Activated naive CD4-positive, alpha-beta T cell treated with anti-CD3 and anti-CD28 coated beads, Interleukin-2, amount 10 ng/mL, durations not matched to agents 5 hours and 36 hours (primary cell): ENCODE data around the gene DAGLB. TPM values are rescaled to one million over a fixed set of nuclear protein-coding genes. Genes with fewer than 3 reads are reported as not detected.

ENCODE experiments used
- total RNA-seq, 2 experiments: library from RNA; stranded (reverse); gene quantifications; one replicate each; pipeline ENCODE4 v1.2.3, GENCODE V29; 2021

DAGLB gene, protein sequence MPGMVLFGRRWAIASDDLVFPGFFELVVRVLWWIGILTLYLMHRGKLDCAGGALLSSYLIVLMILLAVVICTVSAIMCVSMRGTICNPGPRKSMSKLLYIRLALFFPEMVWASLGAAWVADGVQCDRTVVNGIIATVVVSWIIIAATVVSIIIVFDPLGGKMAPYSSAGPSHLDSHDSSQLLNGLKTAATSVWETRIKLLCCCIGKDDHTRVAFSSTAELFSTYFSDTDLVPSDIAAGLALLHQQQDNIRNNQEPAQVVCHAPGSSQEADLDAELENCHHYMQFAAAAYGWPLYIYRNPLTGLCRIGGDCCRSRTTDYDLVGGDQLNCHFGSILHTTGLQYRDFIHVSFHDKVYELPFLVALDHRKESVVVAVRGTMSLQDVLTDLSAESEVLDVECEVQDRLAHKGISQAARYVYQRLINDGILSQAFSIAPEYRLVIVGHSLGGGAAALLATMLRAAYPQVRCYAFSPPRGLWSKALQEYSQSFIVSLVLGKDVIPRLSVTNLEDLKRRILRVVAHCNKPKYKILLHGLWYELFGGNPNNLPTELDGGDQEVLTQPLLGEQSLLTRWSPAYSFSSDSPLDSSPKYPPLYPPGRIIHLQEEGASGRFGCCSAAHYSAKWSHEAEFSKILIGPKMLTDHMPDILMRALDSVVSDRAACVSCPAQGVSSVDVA
- total RNA-seq, result 10 to 100 TPM; 22.6 to 24.6 TPM

DNA sequence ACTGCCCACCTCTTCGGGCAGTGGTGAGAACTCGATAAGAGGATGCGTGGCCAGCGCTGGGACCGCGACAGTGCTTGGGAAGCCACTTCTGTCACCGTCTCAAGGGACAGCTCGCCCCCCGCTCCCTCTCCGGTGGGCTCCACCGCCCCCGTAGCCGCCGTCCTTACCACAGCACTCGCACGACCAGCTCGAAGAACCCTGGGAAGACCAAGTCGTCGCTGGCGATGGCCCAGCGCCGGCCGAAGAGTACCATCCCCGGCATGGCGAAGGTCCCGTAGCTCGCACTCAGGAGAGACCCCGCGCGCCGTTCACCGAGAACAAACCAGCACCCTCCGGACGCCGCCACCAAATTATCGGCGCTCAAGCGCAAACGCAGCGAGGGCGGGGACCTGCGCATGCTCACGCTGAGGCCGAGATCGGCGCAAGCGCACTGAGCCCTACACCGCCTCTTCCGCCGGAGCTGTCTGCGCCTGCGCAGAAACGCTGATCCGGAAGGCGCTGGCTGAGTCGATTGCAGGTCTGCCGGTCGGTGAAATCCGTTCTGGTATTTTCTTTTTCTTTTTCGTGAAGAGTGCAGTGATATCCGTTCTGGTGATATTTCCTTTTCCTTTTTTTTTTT, at the start of gene DAGLB:
Gene DAGLB, minus strand, starts transcription at position 374 of the 619 bp plus-strand sequence. Its CDS starts 112 bp downstream, at position 262.

Other genes starting within 250 kb of the DAGLB start
- 1 to 10 TPM; 1.4 to 1.5 TPM for gene CYTH3, start 175.3 kb downstream of the DAGLB start, total RNA-seq
- 10 to 100 TPM; 10.6 to 11.9 TPM for gene FAM220A, start 99.0 kb downstream of the DAGLB start, total RNA-seq
- gene RAC1, start 73.4 kb downstream of the DAGLB start, total RNA-seq, result 100 to 1,000 TPM; 136 to 142 TPM
- gene KDELR2, start 36.2 kb upstream of the DAGLB start, total RNA-seq, result 10 to 100 TPM; 49.3 to 52.0 TPM
- under 1 TPM in 1 of 2 experiments, not detected in 1; 0.12 TPM for gene GRID2IP, start 103.5 kb upstream of the DAGLB start, total RNA-seq
- 10 to 100 TPM; 33.6 to 36.8 TPM for gene ZDHHC4, start 129.5 kb upstream of the DAGLB start, total RNA-seq
- gene INTS15, start 142.1 kb upstream of the DAGLB start, total RNA-seq, result 10 to 100 TPM; 38.6 to 41.1 TPM
- under 1 TPM; 0.60 to 0.81 TPM for gene ZNF853, start 167.7 kb upstream of the DAGLB start, total RNA-seq
- gene ZNF316, start 189.4 kb upstream of the DAGLB start, total RNA-seq, result 10 to 100 TPM; 29.8 to 34.0 TPM